ENCODE results near the gene GEMIN2.
"Not testable (repeated sequence)": the region's sequence is repeated elsewhere in the genome, so short reads cannot be mapped to it uniquely, and the experiment has no call there.

DNA sequence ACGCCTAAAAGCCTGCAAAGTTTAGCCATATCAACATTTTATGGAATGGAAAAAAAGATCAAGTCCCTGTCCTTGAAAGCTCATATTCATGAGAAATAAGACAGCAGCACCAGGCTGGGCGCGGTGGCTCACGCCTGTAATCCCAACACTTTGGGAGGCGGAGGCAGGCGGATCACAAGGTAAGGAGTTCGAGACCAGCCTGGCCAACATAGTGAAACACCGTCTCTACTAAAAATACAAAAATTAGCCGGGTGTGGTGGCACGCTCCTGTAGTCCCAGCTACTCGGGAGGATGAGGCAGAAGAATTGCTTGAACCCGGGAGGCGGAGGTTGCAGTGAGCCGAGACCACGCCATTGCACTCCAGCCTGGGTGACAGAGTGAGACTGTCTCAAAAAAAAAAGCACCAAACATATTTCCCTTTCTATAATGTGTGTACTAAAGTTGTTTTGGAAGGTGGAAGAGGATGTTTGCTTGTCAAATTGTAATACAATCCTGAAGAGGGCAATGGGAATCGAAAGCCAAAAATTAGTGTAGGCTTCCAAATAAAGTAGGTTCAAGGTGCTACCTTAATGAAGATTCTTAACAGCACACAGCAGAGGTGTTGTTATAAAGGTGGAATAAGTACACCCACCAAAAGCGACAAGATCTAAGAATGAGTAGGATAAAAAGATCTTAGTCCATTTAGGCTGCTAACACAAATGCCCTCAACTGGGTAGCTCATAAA, 9.9 kb upstream of the GEMIN2 start:
- TF ChIP-seq CTCF (IDR thresholded peaks at IDR 0.05; ENCODE audit: low read depth, low read length, poor library complexity, severe bottlenecking); EZH2phosphoT487 (IDR thresholded peaks at IDR 0.05; ENCODE audit: borderline replicate concordance, low read length): not testable (repeated sequence)

All from DOHH2 (cell line).